HAP-1 (cell line): ENCODE data around the gene CIAO3.

Source experiments
- DNase-seq, 2 experiments: peaks; one replicate each; pipeline ENCODE4 v3.0.0-alpha.2; 2016 to 2020; ENCODE audit warnings: low spot score in 2 of 2
- H3K27me3 ChIP-seq: fragments of 250-450 bp; sonication (Bioruptor Pico); 2 replicates; pipeline ENCODE4 v1.5.1; 2020; ENCODE audit warnings: low read depth, mild to moderate bottlenecking, moderate library complexity
- H3K36me3 ChIP-seq: fragments of 250-450 bp; sonication (Bioruptor Pico); replicated peaks from 2 replicates; pipeline ENCODE4 v1.5.1; 2020; ENCODE audit warnings: mild to moderate bottlenecking
- H3K4me1 ChIP-seq: fragments of 250-450 bp; sonication (Bioruptor Pico); 2 replicates; pipeline ENCODE4 v1.5.1; 2020; ENCODE audit warnings: mild to moderate bottlenecking
- H3K4me3 ChIP-seq: fragments of 250-450 bp; sonication (Bioruptor Pico); 2 replicates; pipeline ENCODE4 v1.5.1; 2020; ENCODE audit warnings: mild to moderate bottlenecking, moderate library complexity
- H3K9me3 ChIP-seq: fragments of 250-450 bp; sonication (Bioruptor Pico); 2 replicates; pipeline ENCODE4 v1.5.1; 2020; ENCODE audit warnings: mild to moderate bottlenecking, moderate library complexity
- in situ Hi-C: fragments of 300-500 bp; cut with MboI; formaldehyde crosslinking; loops from 3 replicates; pipeline ENCODE4 v1.14.3; 2020; ENCODE audit warnings: low sequenced_read_pairs, inconsistent platforms, mixed read lengths

The CIAO3 gene

GRCh38 chr16:732936-733335, 7.9 kb downstream of the CIAO3 start:
- H3K4me3 ChIP-seq = no peak overlapping the region
- H3K4me1 ChIP-seq = peaks cover 5% of the 10 kb centered on the region
- peaks cover 75% of the 10 kb centered on the region for H3K36me3 ChIP-seq
- no peaks in the 10 kb centered on the region for H3K9me3 ChIP-seq
- H3K27me3 ChIP-seq = no peaks in the 10 kb centered on the region
- no peak for DNase-seq
- in situ Hi-C loops = loop anchor here (5.0 kb wide), 1 partner anchor 54 kb away; the partner anchor contains the start of genes CHTF18 and RPUSD1

GRCh38 chr16:732332-732731, 8.5 kb downstream of the CIAO3 start:
- no peaks in the 10 kb centered on the region for H3K27me3 ChIP-seq
- H3K4me3 ChIP-seq = no peak overlapping the region
- in situ Hi-C loops = loop anchor here (5.0 kb wide), 1 partner anchor 55 kb away; the partner anchor contains the start of genes CHTF18 and RPUSD1
- no peaks in the 10 kb centered on the region for H3K9me3 ChIP-seq
- peaks cover 72% of the 10 kb centered on the region for H3K36me3 ChIP-seq
- DNase-seq = no peak
- H3K4me1 ChIP-seq = peaks cover 5% of the 10 kb centered on the region

GRCh38 chr16:730666-731509, 9.9 kb downstream of the CIAO3 start:
- in situ Hi-C loops = loop anchor here (5.0 kb wide), 1 partner anchor 56 kb away; the partner anchor contains the start of genes CHTF18 and RPUSD1
- Histone ChIP-seq H3K4me3 (no peak overlapping the region), H3K36me3 (peaks cover 57% of the 10 kb centered on the region), H3K27me3 (no peaks in the 10 kb centered on the region), H3K4me1 (peaks cover 5% of the 10 kb centered on the region), H3K9me3 (no peaks in the 10 kb centered on the region)
- DNase-seq = no peak

GRCh38 chr16:729768-730665, 10.8 kb downstream of the CIAO3 start:
- in situ Hi-C loops = loop anchor here (5.0 kb wide), 1 partner anchor 57 kb away; the partner anchor contains the start of genes CHTF18 and RPUSD1
- Histone ChIP-seq H3K4me1 (peaks cover 5% of the 10 kb centered on the region), H3K4me3 (peak overlapping the region; percentile 71; the same call in 1 of the 2 replicates), H3K27me3 (no peaks in the 10 kb centered on the region), H3K36me3 (peaks cover 49% of the 10 kb centered on the region), H3K9me3 (no peaks in the 10 kb centered on the region)
- no peak for DNase-seq

GRCh38 chr16:728890-729744, 11.7 kb downstream of the CIAO3 start:
- H3K36me3 ChIP-seq = peaks cover 41% of the 10 kb centered on the region
- peak in 1 of 2 experiments; percentile 47 for DNase-seq
- no peaks in the 10 kb centered on the region for H3K27me3 ChIP-seq
- H3K9me3 ChIP-seq = no peaks in the 10 kb centered on the region
- in situ Hi-C loops = no loop called here
- peak overlapping the region; percentile 71 for H3K4me3 ChIP-seq
- peaks cover 5% of the 10 kb centered on the region for H3K4me1 ChIP-seq

GRCh38 chr16:728131-728889, 12.5 kb downstream of the CIAO3 start:
- Histone ChIP-seq H3K4me1 (peaks cover 5% of the 10 kb centered on the region), H3K4me3 (peak overlapping the region; percentile 71), H3K36me3 (peaks cover 35% of the 10 kb centered on the region), H3K9me3 (no peaks in the 10 kb centered on the region), H3K27me3 (no peaks in the 10 kb centered on the region)
- in situ Hi-C loops = no loop called here
- peak; percentile 82 to 94 for DNase-seq

GRCh38 chr16:727291-727977, 13.4 kb downstream of the CIAO3 start:
- Histone ChIP-seq H3K4me3 (peak overlapping the region; percentile 71), H3K27me3 (no peaks in the 10 kb centered on the region), H3K9me3 (no peaks in the 10 kb centered on the region), H3K4me1 (peaks cover 5% of the 10 kb centered on the region), H3K36me3 (peaks cover 36% of the 10 kb centered on the region)
- in situ Hi-C loops = no loop called here
- peak in 1 of 2 experiments; percentile 39 for DNase-seq

GRCh38 chr16:726438-727290, 14.1 kb downstream of the CIAO3 start, which contains the start of the genes CCDC78 and HAGHL:
CCDC78 (minus strand) TSS chr16:726443; CDS start chr16:726367, 76 bp downstream.
HAGHL (plus strand) TSS chr16:727106; CDS start chr16:727510, 404 bp downstream.
- H3K9me3 ChIP-seq = no peaks in the 10 kb centered on the region
- peak; percentile 49 to 94 for DNase-seq

GRCh38 chr16:726188-726437, 14.7 kb downstream of the CIAO3 start:
- peak in 1 of 2 experiments; percentile 40 for DNase-seq
- Histone ChIP-seq H3K4me3 (no peak overlapping the region; the same call in 1 of the 2 replicates), H3K36me3 (peaks cover 35% of the 10 kb centered on the region), H3K27me3 (no peaks in the 10 kb centered on the region), H3K9me3 (no peaks in the 10 kb centered on the region), H3K4me1 (peaks cover 12% of the 10 kb centered on the region)
- in situ Hi-C loops = no loop called here

More at GRCh38 chr16:726438-727290, 14.1 kb downstream of the CIAO3 start, which contains the start of the genes CCDC78 and HAGHL:
- H3K4me1 ChIP-seq = peaks cover 8% of the 10 kb centered on the region
- H3K36me3 ChIP-seq = peaks cover 37% of the 10 kb centered on the region
- H3K4me3 ChIP-seq = peak within 1 kb of the TSS; percentile 71
- in situ Hi-C loops = no loop called here
- H3K27me3 ChIP-seq = no peaks in the 10 kb centered on the region

- peaks cover 12% of the 10 kb centered on the region for H3K4me1 ChIP-seq
- in situ Hi-C loops = no loop called here
- peaks cover 31% of the 10 kb centered on the region for H3K36me3 ChIP-seq
- DNase-seq = no peak
- H3K27me3 ChIP-seq = no peaks in the 10 kb centered on the region
- no peak overlapping the region for H3K4me3 ChIP-seq
- H3K9me3 ChIP-seq = no peaks in the 10 kb centered on the region
Observed at GRCh38 chr16:725463-726187, 15.2 kb downstream of the CIAO3 start.

GRCh38 chr16:725041-725376, 15.8 kb downstream of the CIAO3 start:
- H3K4me1 ChIP-seq = peaks cover 16% of the 10 kb centered on the region
- no peaks in the 10 kb centered on the region for H3K27me3 ChIP-seq
- DNase-seq = no peak
- H3K4me3 ChIP-seq = no peak overlapping the region
- in situ Hi-C loops = no loop called here
- peaks cover 26% of the 10 kb centered on the region for H3K36me3 ChIP-seq
- no peaks in the 10 kb centered on the region for H3K9me3 ChIP-seq
